ENCODE data around the gene RBM38.

DNA sequence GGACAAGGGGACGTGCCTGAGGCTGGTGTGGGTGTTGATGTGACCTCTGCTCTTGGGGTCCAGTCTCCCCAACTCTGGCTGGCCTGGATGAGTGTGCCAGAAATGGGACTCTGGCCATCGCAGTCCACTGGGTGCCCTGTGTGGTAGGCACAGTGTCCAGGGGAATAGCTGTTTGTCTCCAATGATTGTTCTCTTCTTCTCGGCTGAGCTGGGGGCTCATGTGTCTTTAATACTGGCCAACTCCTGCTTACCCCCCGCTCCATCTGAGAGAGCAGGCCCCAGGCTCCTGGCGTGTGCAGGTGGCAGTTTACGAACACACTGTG lies 45.0 kb downstream of the RBM38 start:
- TF ChIP-seq, protein P1, sequence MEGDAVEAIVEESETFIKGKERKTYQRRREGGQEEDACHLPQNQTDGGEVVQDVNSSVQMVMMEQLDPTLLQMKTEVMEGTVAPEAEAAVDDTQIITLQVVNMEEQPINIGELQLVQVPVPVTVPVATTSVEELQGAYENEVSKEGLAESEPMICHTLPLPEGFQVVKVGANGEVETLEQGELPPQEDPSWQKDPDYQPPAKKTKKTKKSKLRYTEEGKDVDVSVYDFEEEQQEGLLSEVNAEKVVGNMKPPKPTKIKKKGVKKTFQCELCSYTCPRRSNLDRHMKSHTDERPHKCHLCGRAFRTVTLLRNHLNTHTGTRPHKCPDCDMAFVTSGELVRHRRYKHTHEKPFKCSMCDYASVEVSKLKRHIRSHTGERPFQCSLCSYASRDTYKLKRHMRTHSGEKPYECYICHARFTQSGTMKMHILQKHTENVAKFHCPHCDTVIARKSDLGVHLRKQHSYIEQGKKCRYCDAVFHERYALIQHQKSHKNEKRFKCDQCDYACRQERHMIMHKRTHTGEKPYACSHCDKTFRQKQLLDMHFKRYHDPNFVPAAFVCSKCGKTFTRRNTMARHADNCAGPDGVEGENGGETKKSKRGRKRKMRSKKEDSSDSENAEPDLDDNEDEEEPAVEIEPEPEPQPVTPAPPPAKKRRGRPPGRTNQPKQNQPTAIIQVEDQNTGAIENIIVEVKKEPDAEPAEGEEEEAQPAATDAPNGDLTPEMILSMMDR (IDR thresholded peaks at IDR 0.05; ENCODE audit: borderline replicate concordance, extremely low read depth, low read length, poor library complexity, severe bottlenecking) = no peak
- no peak for TF ChIP-seq EZH2 (IDR thresholded peaks at IDR 0.05; ENCODE audit: borderline replicate concordance, low read depth, low read length, severe bottlenecking)

All from DND-41 (cell line).